LNCaP clone FGC (cell line): ENCODE results near the gene POLR2L.
A peak's percentile ranks its signal among the peaks of the same experiment; 100 is the strongest.

ENCODE experiments used
- DNase-seq: peaks from one replicate; pipeline ENCODE4 v3.0.0-alpha.2; 2011; ENCODE audit warnings: low read depth
- H3K4me3 ChIP-seq: 2 replicates; pipeline ENCODE4 v1.5.1; 2011; ENCODE audit warnings: mild to moderate bottlenecking, low read depth, low read length, control low read depth
- TF ChIP-seq, protein P1 (sequence below): IDR thresholded peaks from 2 replicates; pipeline ENCODE4 v1.5.1; 2012; ENCODE audit warnings: mild to moderate bottlenecking; ENCODE audit not compliant: control insufficient read depth, insufficient read depth; ENCODE audit errors: extremely low read depth

The POLR2L gene

DNA sequence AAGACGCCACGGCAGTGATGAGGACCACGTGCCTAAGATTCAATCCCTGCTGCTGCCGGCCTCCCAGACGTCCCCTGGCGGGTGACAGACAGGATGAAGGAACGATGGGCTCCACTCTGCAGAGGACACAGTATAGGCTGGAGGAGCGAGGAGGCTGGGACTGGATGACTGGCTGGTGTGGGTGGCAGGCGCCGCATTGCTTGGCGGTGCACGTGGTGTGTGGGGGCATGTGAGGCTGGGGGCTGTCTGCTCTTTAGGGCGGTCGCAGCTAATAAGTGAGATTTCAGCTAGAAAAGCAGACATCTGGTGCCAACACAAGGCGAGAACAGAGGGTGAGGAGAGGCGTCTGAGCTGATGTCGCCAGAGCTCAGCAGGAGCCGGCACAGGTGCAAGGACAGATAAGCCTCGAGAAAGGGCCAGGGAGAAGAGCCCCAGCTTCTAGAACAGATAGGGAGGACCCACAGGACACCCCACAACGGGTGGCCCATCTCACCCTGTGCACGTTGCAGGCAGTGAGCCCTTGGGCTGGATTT is 33.5 kb upstream of the POLR2L start:
- TF ChIP-seq, protein P1, sequence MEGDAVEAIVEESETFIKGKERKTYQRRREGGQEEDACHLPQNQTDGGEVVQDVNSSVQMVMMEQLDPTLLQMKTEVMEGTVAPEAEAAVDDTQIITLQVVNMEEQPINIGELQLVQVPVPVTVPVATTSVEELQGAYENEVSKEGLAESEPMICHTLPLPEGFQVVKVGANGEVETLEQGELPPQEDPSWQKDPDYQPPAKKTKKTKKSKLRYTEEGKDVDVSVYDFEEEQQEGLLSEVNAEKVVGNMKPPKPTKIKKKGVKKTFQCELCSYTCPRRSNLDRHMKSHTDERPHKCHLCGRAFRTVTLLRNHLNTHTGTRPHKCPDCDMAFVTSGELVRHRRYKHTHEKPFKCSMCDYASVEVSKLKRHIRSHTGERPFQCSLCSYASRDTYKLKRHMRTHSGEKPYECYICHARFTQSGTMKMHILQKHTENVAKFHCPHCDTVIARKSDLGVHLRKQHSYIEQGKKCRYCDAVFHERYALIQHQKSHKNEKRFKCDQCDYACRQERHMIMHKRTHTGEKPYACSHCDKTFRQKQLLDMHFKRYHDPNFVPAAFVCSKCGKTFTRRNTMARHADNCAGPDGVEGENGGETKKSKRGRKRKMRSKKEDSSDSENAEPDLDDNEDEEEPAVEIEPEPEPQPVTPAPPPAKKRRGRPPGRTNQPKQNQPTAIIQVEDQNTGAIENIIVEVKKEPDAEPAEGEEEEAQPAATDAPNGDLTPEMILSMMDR, result no peak
- H3K4me3 ChIP-seq, result no peak overlapping the region
- no peak for DNase-seq

DNA sequence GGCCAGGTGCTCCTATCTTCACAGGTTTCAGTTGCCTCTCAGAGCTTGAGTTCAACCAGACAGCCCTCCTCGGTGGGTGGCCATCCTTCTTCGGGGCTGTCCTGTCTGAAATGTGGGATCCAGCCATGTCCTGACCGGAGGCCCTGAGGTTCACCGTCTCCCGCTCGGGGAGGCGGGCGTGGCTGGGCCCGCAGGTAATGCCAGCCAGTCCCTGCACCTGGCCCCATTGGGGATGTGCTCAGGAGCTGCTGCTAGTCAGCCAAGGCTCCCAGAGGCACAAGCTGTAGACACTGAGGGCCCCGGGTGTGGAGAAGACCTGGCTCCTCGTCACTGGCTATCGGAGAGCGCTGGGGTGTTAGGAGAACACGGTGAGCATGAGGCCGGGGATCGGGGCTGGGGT is 32.9 kb upstream of the POLR2L start:
- TF ChIP-seq, protein P1, result no peak
- no peak overlapping the region for H3K4me3 ChIP-seq
- no peak for DNase-seq

DNA sequence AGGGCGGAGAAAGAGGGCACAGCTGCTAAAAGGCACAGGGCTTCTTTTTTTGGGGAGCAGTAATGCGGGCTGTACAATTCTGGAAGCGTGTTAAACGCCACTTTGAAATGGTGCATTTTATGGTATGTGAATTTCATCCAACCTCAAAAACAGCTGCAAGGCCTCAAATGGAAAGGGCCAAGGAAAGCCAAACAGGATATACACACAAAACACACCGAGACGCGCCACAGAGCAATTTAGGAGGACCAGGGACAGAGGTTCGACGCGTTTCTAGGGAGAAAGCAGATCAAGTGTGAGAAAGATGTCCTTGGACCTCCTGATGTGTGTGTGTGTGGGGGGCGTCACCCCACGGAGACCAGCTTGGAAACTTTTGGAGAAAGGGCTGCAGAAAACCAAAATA is 31.4 kb upstream of the POLR2L start:
- H3K4me3 ChIP-seq, result no peak overlapping the region
- no peak for DNase-seq
- TF ChIP-seq, protein P1, result no peak

DNA sequence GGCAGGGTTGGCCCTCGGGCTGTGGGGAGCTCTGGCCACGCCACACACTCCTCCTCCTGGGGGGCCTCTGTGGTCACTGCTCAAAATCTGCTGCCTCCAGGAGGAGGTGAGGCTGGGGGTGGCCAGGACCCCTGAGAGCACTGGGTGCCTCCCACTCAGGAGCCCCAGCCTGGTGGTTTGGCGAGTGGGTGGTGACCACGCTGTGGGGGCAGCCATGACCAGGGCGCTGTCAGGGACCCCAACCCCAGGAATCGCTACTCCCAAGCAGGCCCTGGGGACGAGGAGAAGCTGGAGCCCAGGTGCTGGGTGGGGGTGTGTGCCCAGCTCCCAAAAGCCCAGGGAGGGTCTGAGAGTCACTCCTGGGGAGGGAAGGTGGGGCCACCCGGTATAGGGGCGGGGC is 30.5 kb upstream of the POLR2L start:
- DNase-seq, result no peak
- TF ChIP-seq, protein P1, result no peak
- no peak overlapping the region for H3K4me3 ChIP-seq

DNA sequence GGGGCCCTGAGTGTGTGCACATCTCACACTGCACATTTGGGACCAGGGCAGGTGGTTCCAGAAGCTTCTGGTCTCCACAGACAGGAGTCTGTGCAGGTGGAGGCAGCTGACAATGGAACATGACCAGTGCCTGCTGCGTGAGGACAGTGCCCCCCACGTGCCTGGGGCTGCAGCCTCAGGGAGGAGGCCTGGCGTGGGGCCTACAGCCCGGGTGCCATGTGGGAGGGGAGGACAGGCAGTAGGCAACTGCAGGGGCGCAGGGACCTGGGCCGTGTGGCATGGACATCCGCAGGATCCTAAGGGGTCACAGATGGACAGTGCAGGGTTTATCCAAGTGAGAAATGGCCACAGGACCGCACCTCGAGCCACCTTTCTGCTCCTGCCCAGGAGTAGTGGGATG is 29.1 kb upstream of the POLR2L start:
- no peak for DNase-seq
- H3K4me3 ChIP-seq, result no peak overlapping the region
- TF ChIP-seq, protein P1, result no peak

DNA sequence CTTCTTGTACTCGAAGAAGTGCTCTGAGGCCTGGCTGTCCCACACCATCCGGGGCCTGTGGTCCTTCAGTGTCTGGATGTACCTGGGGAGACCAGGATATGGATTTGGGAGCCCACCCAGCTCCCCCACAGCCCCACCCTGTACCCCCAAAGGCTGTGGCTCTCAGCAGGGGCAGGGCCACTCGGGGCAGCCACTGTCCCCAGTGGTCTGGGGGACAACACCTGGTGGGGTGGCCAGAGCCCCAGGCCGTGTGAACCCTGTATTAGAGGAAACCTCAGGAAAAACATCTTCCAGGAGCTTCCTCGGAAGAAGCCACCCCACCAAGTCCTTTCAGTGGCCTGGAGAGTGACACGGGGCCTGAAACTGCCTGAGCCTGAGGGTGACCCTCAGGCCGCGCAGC is 28.1 kb upstream of the POLR2L start:
- no peak for DNase-seq
- no peak overlapping the region for H3K4me3 ChIP-seq
- TF ChIP-seq, protein P1, result no peak

DNA sequence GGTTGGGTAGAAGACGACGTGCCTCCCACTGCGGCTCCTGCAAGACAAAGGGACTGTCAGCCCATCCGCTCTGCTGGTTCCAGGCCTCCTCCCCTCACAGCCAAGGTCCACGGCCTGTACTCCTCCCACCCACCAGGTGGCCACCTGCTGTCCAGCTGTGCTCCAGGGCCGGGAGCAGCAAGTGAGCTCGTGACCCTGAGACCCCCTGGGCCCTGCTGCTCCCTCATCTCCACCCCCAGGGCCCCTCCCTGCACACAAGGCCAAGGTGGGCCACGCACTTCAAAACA is 27.7 kb upstream of the POLR2L start:
- no peak overlapping the region for H3K4me3 ChIP-seq
- TF ChIP-seq, protein P1, result peak; percentile 22; the same call in 1 of the 2 replicates
- DNase-seq, result no peak
